ENCODE measurements around the gene HOXD1. TPM values are rescaled to one million over a fixed set of nuclear protein-coding genes. Genes with fewer than 3 reads are reported as not detected.

Gene HOXD1
- total and polyA plus RNA-seq, 2 donors (not counting 3 experiments of a cell fraction or from before 2014, with no cell fraction given): 6.6 to 10.4 TPM

DNA sequence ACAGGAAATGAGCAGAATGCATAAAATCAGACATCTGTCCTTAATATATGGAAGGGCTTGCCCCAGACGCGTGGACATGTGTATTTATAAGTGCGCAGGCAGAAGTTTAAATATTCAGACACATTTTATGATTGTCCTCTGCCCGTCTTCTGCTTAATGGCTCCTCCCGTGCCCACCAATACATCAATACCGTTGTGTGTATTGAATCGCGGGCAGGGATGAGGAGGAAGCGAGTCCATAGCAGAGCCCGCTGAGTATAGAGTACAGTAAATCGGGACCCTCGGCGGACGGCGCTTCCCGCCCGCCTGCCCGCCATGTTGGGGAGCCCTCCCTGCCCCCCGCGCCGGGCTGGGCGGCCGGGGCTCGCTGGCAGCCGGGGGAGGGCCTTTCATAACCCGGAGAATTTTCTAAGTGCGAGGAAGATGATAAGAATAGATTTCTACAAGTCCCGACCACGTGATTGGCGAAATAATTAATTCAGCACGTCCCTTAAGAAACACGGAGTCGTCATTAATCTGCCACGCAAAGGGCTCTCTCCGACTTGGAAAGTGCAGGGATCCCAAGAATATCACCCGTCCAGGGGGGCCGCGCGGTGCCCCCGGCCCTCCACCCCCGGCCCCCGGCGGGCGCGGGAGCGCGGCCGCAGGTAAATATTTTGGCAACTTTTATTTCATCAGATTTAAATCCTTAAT lies 31.5 kb upstream of the HOXD1 start, which contains the start of gene HOXD3:
TSS of gene HOXD3 (plus strand) at position 501 of the 692 bp plus-strand sequence. CDS start 11,808 bp downstream, outside the sequence.
- no TSS peak for BruUV-seq (replicated peaks)
- Histone ChIP-seq H3K27ac (ENCODE audit: insufficient read depth, low read depth, low read length) (no peak within 1 kb of the TSS), H3K4me1 (ENCODE audit: control insufficient read depth, extremely low read depth, insufficient read depth, low read length) (no peaks in the 10 kb centered on the region), H2AFZ (ENCODE audit: low read depth, low read length) (peak within 1 kb of the TSS; percentile 42), H3K4me2 (ENCODE audit: insufficient read depth, low read length) (peak within 1 kb of the TSS; percentile 61), H4K20me1 (replicated peaks; ENCODE audit: control insufficient read depth, extremely low read depth, insufficient read depth, low read length) (no peaks in the 10 kb centered on the region), H3K36me3 (ENCODE audit: control insufficient read depth in 2 of 2, extremely low read depth in 1 of 2, insufficient read depth in 2 of 2, low read length in 2 of 2) (peaks cover 0 to 13% of the 10 kb centered on the region in 2 experiments), H3K4me3 (replicated peaks in 1 of 3; ENCODE audit: insufficient read depth in 1 of 3, low read depth in 1 of 3, low read length in 3 of 3) (peak within 1 kb of the TSS; percentile 19 to 48 (median 21)), H3K79me2 (ENCODE audit: control insufficient read depth, insufficient read depth, low read length) (no peaks in the 10 kb centered on the region), H3K9ac (replicated peaks; ENCODE audit: extremely low read depth, insufficient read depth, low read length) (peak within 1 kb of the TSS; percentile 29), H3K9me1 (replicated peaks; ENCODE audit: control insufficient read depth, extremely low read depth, insufficient read depth, low read length) (no peaks in the 10 kb centered on the region), H3K9me3 (replicated peaks; ENCODE audit: control insufficient read depth, insufficient read depth, low read length) (no peaks in the 10 kb centered on the region), H3K27me3 (ENCODE audit: control insufficient read depth in 2 of 2, insufficient read depth in 2 of 2, low read length in 2 of 2) (no peaks in the 10 kb centered on the region)
- DNase-seq (ENCODE audit: low read depth, low spot score): peak; percentile 25
- intact Hi-C loops (cut with micrococcal nuclease) (no loop called here), dilution Hi-C loops (cut with MboI; ENCODE audit: extremely low pct_ligation_motif_present, low sequenced_read_pairs) (no loop called here)
- TF ChIP-seq POLR2A (IDR thresholded peaks at IDR 0.05; ENCODE audit: low read depth, low read length) (no peak), EZH2 (IDR thresholded peaks at IDR 0.05; ENCODE audit: borderline replicate concordance, low read depth, low read length, severe bottlenecking) (no peak), MYC (IDR thresholded peaks at IDR 0.05; ENCODE audit: low read depth, low read length) (no peak), GATA2 (IDR thresholded peaks at IDR 0.05; ENCODE audit: insufficient read depth, insufficient read length, low read depth, low read length) (no peak), POLR2AphosphoS5 (IDR thresholded peaks at IDR 0.05; ENCODE audit: insufficient read depth, low read depth, low read length) (no peak), JUN (IDR thresholded peaks at IDR 0.05; ENCODE audit: borderline replicate concordance, insufficient read depth, insufficient read length, low read depth) (no peak), FOS (IDR thresholded peaks at IDR 0.05; ENCODE audit: borderline replicate concordance, insufficient read depth, low read length) (no peak)
- TF ChIP-seq, protein P1, sequence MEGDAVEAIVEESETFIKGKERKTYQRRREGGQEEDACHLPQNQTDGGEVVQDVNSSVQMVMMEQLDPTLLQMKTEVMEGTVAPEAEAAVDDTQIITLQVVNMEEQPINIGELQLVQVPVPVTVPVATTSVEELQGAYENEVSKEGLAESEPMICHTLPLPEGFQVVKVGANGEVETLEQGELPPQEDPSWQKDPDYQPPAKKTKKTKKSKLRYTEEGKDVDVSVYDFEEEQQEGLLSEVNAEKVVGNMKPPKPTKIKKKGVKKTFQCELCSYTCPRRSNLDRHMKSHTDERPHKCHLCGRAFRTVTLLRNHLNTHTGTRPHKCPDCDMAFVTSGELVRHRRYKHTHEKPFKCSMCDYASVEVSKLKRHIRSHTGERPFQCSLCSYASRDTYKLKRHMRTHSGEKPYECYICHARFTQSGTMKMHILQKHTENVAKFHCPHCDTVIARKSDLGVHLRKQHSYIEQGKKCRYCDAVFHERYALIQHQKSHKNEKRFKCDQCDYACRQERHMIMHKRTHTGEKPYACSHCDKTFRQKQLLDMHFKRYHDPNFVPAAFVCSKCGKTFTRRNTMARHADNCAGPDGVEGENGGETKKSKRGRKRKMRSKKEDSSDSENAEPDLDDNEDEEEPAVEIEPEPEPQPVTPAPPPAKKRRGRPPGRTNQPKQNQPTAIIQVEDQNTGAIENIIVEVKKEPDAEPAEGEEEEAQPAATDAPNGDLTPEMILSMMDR (IDR thresholded peaks at IDR 0.05; ENCODE audit: extremely low read depth in 1 of 2, insufficient read depth in 1 of 2, low read depth in 1 of 2, low read length in 2 of 2): no peak
- TF ChIP-seq, protein P2, sequence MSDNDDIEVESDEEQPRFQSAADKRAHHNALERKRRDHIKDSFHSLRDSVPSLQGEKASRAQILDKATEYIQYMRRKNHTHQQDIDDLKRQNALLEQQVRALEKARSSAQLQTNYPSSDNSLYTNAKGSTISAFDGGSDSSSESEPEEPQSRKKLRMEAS (IDR thresholded peaks at IDR 0.05; ENCODE audit: insufficient read depth, insufficient read length): no peak
- ChIA-PET POLR2A (no interaction called here), CTCF (interaction anchor here (1.3 to 4.1 kb wide), 3 partner anchors 16 to 298 kb away, joined by 3 to 25 read pairs (median 6); no protein-coding TSS in a partner anchor)
- peak; percentile 35 for FAIRE-seq

All from endothelial cell of umbilical vein (primary cell).